Endothelial cell of umbilical vein (primary cell): ENCODE measurements around the gene AKT1. TPM values are rescaled to one million over a fixed set of nuclear protein-coding genes. Genes with fewer than 3 reads are reported as not detected.

ENCODE experiments used
- BruUV-seq: library from RNA; stranded (reverse); fragments of 400-500 nt; replicated peaks from 2 replicates; lab custom pipeline; 2021; lab: Mats Ljungman, UMichigan
- CTCF ChIA-PET: fragments of 300-600, 350-600 bp; sonication (Branson Sonifier 250); formaldehyde crosslinking; loops from one replicate; lab custom pipeline; 2021; ENCODE audit warnings: antibody characterized with exemption, inconsistent platforms; lab: Charles Lee
- POLR2A ChIA-PET: fragments of 300-600, 350-600 bp; sonication (Branson Sonifier 250); formaldehyde crosslinking; loops from one replicate; lab custom pipeline; 2021; ENCODE audit warnings: antibody characterized with exemption, inconsistent platforms; lab: Charles Lee
- DNase-seq: peaks from one replicate; pipeline ENCODE4 v3.0.0-alpha.2; 2011; ENCODE audit warnings: low read depth, low spot score
- FAIRE-seq: peaks from 2 replicates; lab custom pipeline; 2011; peaks lifted over from hg19 to GRCh38; lab: Jason Lieb, UNC
- H2AFZ ChIP-seq: 2 replicates; pipeline ENCODE4 v1.6.0; 2012; ENCODE audit warnings: low read depth, low read length, control low read depth, inconsistent platforms
- H3K27ac ChIP-seq: 2 replicates; pipeline ENCODE4 v1.5.1; 2011; ENCODE audit warnings: low read depth, mild to moderate bottlenecking, control low read depth, low read length, moderate library complexity; ENCODE audit not compliant: insufficient read depth
- H3K27me3 ChIP-seq, 2 experiments: 2 replicates each; pipeline versions ENCODE4 v1.6.0 to v1.6.1; 2011; ENCODE audit warnings: low read length in 2 of 2, mixed read lengths in 1 of 2; ENCODE audit not compliant: control insufficient read depth in 2 of 2, insufficient read depth in 2 of 2
- H3K36me3 ChIP-seq, 2 experiments: 2 replicates in 1 of 2; 3 replicates in 1 of 2; pipeline ENCODE4 v1.5.1; 2011; ENCODE audit warnings: low read length in 2 of 2, mild to moderate bottlenecking in 1 of 2, moderate library complexity in 1 of 2; ENCODE audit not compliant: control insufficient read depth in 2 of 2, insufficient read depth in 2 of 2; ENCODE audit errors: extremely low read depth in 1 of 2
- H3K4me1 ChIP-seq: 3 replicates; pipeline ENCODE4 v1.5.1; 2011; ENCODE audit warnings: mild to moderate bottlenecking, low read length; ENCODE audit not compliant: control insufficient read depth, insufficient read depth; ENCODE audit errors: extremely low read depth
- H3K4me2 ChIP-seq: 2 replicates; pipeline ENCODE4 v1.6.1; 2011; ENCODE audit warnings: low read length, control low read depth, mixed read lengths; ENCODE audit not compliant: insufficient read depth
- H3K4me3 ChIP-seq, 3 experiments: fragments of 200-600 bp in 1 of 3; sonication (generic), shearing (Covaris generic) in 1 of 3; replicated peaks in 1 of 3; 2 replicates each; pipeline ENCODE4 v1.5.1; 2011 to 2016; ENCODE audit warnings: control low read depth in 3 of 3, low read length in 3 of 3, mild to moderate bottlenecking in 2 of 3, inconsistent platforms in 1 of 3, low read depth in 1 of 3, moderate library complexity in 1 of 3; ENCODE audit not compliant: insufficient read depth in 1 of 3
- H3K79me2 ChIP-seq: 2 replicates; pipeline ENCODE4 v1.6.0; 2012; ENCODE audit warnings: low read length, inconsistent platforms; ENCODE audit not compliant: control insufficient read depth, insufficient read depth
- H3K9ac ChIP-seq: replicated peaks from 2 replicates; pipeline ENCODE3; 2011; ENCODE audit warnings: low read length, control low read depth; ENCODE audit not compliant: insufficient read depth; ENCODE audit errors: extremely low read depth
- H3K9me1 ChIP-seq: replicated peaks from 3 replicates; pipeline ENCODE4 v1.6.0; 2011; ENCODE audit warnings: mild to moderate bottlenecking, low read length; ENCODE audit not compliant: control insufficient read depth, insufficient read depth; ENCODE audit errors: extremely low read depth
- H3K9me3 ChIP-seq: replicated peaks from 2 replicates; pipeline ENCODE4 v1.5.1; 2012; ENCODE audit warnings: low read length, inconsistent platforms; ENCODE audit not compliant: control insufficient read depth, insufficient read depth
- H4K20me1 ChIP-seq: replicated peaks from 2 replicates; pipeline ENCODE3; 2011; ENCODE audit warnings: mild to moderate bottlenecking, low read length; ENCODE audit not compliant: control insufficient read depth, insufficient read depth; ENCODE audit errors: extremely low read depth
- CTCF ChIP-seq, 2 donors: IDR thresholded peaks; 1 replicate in 1 of 2; 2 replicates in 1 of 2; pipeline ENCODE4 v1.5.1; 2011; ENCODE audit warnings: low read length in 2 of 2, mild to moderate bottlenecking in 2 of 2, moderate library complexity in 2 of 2, control low read depth in 1 of 2, inconsistent platforms in 1 of 2, low read depth in 1 of 2; ENCODE audit not compliant: insufficient read depth in 1 of 2; ENCODE audit errors: extremely low read depth in 1 of 2
- EZH2 ChIP-seq: IDR thresholded peaks from 2 replicates; pipeline ENCODE4 v1.6.1; 2012; ENCODE audit warnings: borderline replicate concordance, low read depth, mild to moderate bottlenecking, moderate library complexity, low read length, inconsistent platforms; ENCODE audit not compliant: severe bottlenecking
- FOS ChIP-seq: IDR thresholded peaks from 2 replicates; pipeline ENCODE4 v1.6.1; 2011; ENCODE audit warnings: mild to moderate bottlenecking, low read length, moderate library complexity, borderline replicate concordance; ENCODE audit not compliant: insufficient read depth
- GATA2 ChIP-seq: IDR thresholded peaks from 2 replicates; pipeline ENCODE4 v1.7.0; 2011; ENCODE audit warnings: low read depth, mild to moderate bottlenecking, moderate library complexity, mixed read lengths, low read length; ENCODE audit not compliant: insufficient read length, insufficient read depth
- JUN ChIP-seq: IDR thresholded peaks from 2 replicates; pipeline ENCODE4 v1.6.1; 2011; ENCODE audit warnings: borderline replicate concordance, low read depth; ENCODE audit not compliant: insufficient read length, insufficient read depth
- MAX ChIP-seq: IDR thresholded peaks from 2 replicates; pipeline ENCODE4 v1.6.1; 2011; ENCODE audit not compliant: insufficient read depth, insufficient read length
- MYC ChIP-seq: IDR thresholded peaks from one replicate; pipeline ENCODE4 v1.6.1; 2011; ENCODE audit warnings: mild to moderate bottlenecking, low read depth, low read length
- POLR2A ChIP-seq: IDR thresholded peaks from 2 replicates; pipeline ENCODE4 v1.6.1; 2012; ENCODE audit warnings: low read depth, mild to moderate bottlenecking, control low read depth, low read length
- POLR2AphosphoS5 ChIP-seq: IDR thresholded peaks from 2 replicates; pipeline ENCODE4 v1.6.1; 2012; ENCODE audit warnings: low read depth, mild to moderate bottlenecking, control low read depth, low read length, moderate library complexity; ENCODE audit not compliant: insufficient read depth
- dilution Hi-C: fragments of 300-500 bp; cut with MboI; formaldehyde crosslinking; loops from one replicate; pipeline ENCODE4 v1.15.0; 2019; ENCODE audit warnings: low sequenced_read_pairs; ENCODE audit not compliant: extremely low pct_ligation_motif_present
- intact Hi-C: fragments of 100-400 bp; cut with micrococcal nuclease; formaldehyde crosslinking; loops from one replicate; pipeline ENCODE4 v1.10.0; 2022
- polyA plus RNA-seq, 4 experiments: library from polyadenylated mRNA; depleted of rRNA in 3 of 4; stranded (reverse) in 3 of 4; unstranded in 1 of 4; fragments of >200 nt; gene quantifications; 2 replicates each; pipeline versions ENCODE4 v1.2.1 to v1.2.3, GENCODE V29; 2011 to 2012; ENCODE audit warnings: missing spikeins in 1 of 4
- total RNA-seq: library from RNA; stranded (reverse); gene quantifications from 2 replicates; pipeline ENCODE4 v1.2.3, GENCODE V29; 2021

Gene AKT1
- total and polyA plus RNA-seq, 2 donors (not counting 3 experiments of a cell fraction or from before 2014, with no cell fraction given), result 177 to 191 TPM

- Histone ChIP-seq H3K9me1 (no peaks in the 10 kb centered on the region), H3K4me2 (no peak overlapping the region), H3K9me3 (no peaks in the 10 kb centered on the region), H3K27ac (no peak overlapping the region), H3K4me1 (peaks cover 5% of the 10 kb centered on the region), H3K36me3 (no peaks in the 10 kb centered on the region), H3K9ac (no peak overlapping the region), H3K79me2 (no peaks in the 10 kb centered on the region), H3K4me3 (no peak overlapping the region), H2AFZ (no peak overlapping the region), H3K27me3 (no peaks in the 10 kb centered on the region), H4K20me1 (no peaks in the 10 kb centered on the region)
- ChIA-PET CTCF (interaction anchor here (1.0 to 1.3 kb wide), 2 partner anchors 21 to 36 kb away, joined by 3 to 4 read pairs; no protein-coding TSS in a partner anchor), POLR2A (no interaction called here)
- BruUV-seq, result no TSS peak
- no peak for FAIRE-seq
- DNase-seq, result no peak
- intact Hi-C loops, result no loop called here
- dilution Hi-C loops, result no loop called here
- TF ChIP-seq POLR2AphosphoS5 (no peak), FOS (no peak), EZH2 (no peak), CTCF (IDR thresholded peaks at IDR 0.05; ENCODE audit: extremely low read depth in 1 of 2, insufficient read depth in 1 of 2, low read depth in 1 of 2, low read length in 2 of 2) (no peak), JUN (no peak), GATA2 (no peak), MYC (no peak), POLR2A (no peak), MAX (no peak)
Measured at GRCh38 chr14:104805326-104805678, 9.8 kb upstream of the AKT1 start.
